GM12865 (cell line): Measurements from ENCODE around the gene ITSN1.
A peak's percentile ranks its signal among the peaks of the same experiment; 100 is the strongest.

Experiments
- DNase-seq: peaks from one replicate; pipeline ENCODE4 v3.0.0; 2010; ENCODE audit warnings: low read depth
- H3K4me3 ChIP-seq: 2 replicates; pipeline ENCODE4 v1.5.1; 2011; ENCODE audit warnings: mild to moderate bottlenecking, low read depth, low read length, control low read depth
- TF ChIP-seq, protein P1 (sequence below): IDR thresholded peaks from 2 replicates; pipeline ENCODE4 v1.5.1; 2011; ENCODE audit warnings: low read length, control low read depth, low read depth, inconsistent platforms; ENCODE audit not compliant: insufficient read depth; ENCODE audit errors: missing control alignments

Gene ITSN1

DNA sequence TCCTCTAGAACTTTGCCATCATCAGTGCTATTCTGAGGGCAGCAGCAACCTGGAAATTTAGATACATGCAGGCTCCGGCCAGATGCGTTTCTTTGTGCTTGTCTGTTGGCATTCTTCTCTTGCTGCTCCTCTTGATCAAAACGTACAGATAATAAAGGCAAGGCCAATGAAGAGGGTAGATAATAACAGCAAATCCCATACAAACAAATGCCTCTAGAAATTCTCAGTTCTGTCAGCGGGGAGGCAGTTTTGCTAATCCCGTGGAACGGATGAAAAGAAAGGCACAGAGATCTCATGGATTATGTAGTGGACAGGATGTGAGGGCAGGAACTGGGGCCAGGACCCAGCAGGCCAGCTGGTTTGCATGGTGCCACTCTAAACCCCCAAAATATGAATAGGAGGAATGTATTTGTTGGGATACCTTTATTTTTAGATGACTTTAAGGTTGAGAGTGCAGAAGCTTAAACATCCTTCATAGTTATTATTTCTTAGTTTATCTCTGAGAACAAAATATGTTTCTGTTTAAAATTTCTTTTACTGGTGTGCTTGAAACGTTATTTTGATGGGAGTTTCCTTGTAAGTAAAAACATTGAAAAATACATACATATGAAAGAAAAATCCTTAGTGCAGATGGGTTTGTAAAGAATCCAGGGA lies 1.5 kb downstream of the ITSN1 start:
- TF ChIP-seq, protein P1, sequence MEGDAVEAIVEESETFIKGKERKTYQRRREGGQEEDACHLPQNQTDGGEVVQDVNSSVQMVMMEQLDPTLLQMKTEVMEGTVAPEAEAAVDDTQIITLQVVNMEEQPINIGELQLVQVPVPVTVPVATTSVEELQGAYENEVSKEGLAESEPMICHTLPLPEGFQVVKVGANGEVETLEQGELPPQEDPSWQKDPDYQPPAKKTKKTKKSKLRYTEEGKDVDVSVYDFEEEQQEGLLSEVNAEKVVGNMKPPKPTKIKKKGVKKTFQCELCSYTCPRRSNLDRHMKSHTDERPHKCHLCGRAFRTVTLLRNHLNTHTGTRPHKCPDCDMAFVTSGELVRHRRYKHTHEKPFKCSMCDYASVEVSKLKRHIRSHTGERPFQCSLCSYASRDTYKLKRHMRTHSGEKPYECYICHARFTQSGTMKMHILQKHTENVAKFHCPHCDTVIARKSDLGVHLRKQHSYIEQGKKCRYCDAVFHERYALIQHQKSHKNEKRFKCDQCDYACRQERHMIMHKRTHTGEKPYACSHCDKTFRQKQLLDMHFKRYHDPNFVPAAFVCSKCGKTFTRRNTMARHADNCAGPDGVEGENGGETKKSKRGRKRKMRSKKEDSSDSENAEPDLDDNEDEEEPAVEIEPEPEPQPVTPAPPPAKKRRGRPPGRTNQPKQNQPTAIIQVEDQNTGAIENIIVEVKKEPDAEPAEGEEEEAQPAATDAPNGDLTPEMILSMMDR, result no peak
- DNase-seq, result no peak
- peak overlapping the region; percentile 72 for H3K4me3 ChIP-seq

DNA sequence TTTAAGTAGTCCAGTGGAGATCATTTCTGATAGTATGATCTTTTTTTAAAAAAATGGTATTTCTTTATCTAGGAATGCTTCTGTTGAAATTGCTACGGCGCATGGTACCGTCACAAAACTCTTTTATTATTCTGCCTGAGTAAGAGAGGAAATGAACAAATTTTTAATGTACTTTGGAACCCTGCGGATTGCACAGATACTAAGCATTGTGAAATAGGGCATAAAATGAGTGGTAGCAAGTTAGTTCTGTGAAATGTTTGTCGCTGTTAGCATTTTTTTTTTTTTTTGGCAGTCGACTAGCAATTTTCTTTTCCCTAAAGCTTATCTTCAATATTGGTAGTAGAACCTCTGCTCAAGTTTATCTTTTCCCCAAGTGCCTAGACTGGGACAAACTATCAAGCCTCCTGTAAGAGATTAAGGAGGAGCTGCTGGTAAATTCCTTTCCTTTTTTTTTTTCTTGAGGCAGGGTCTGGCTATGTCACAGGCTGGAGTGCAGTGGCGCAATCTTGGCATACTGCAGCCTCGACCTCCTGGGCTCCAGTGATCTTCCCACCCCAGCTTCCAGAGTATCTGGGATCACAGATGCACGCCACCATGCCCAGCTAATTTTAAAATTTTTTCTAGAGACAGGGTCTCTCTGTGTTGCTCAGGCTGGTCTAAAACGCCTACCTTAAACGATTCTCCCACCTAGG lies 2.2 kb downstream of the ITSN1 start:
- no peak for DNase-seq
- TF ChIP-seq, protein P1, result no peak
- H3K4me3 ChIP-seq, result no peak overlapping the region

DNA sequence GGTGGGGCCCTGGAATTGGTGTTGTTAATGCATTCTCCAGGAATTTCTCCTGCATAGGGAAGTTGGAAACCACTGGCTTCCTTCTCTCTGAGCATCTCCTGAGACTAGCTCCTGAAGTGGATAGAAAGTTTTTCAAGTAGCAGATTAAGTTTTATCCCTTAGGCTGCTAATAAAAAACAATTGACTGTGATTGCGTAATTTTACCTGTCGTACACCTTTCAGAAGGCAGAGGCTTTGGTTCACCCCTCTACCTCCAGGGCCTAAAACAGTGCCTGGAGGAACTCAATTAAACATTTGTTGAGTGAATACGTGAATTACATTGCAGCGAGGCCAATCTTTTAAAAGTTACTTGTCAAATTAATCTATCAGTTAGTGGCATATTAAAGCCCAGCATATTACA lies 3.4 kb downstream of the ITSN1 start:
- H3K4me3 ChIP-seq, result no peak overlapping the region
- TF ChIP-seq, protein P1, result no peak
- no peak for DNase-seq

DNA sequence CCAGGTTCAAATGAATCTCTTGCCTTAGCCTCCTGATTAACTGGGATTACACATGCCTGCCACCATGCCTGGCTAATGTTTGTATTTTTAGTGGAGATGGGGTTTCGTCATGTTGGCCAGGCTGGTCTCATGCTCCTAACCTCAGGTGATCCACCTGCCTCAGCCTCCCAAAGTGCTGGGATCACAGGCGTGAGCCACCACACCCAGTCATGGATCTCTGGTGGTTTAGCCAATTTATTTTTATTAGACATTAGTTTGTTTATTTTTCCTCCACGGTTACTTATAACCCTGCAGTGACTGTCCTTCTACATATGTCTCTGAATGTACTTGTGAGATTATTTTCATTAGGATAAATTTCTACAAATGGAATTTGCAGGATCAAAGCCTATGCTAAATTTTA lies 5.3 kb downstream of the ITSN1 start:
- DNase-seq, result no peak
- TF ChIP-seq, protein P1, result no peak
- H3K4me3 ChIP-seq, result no peak overlapping the region

DNA sequence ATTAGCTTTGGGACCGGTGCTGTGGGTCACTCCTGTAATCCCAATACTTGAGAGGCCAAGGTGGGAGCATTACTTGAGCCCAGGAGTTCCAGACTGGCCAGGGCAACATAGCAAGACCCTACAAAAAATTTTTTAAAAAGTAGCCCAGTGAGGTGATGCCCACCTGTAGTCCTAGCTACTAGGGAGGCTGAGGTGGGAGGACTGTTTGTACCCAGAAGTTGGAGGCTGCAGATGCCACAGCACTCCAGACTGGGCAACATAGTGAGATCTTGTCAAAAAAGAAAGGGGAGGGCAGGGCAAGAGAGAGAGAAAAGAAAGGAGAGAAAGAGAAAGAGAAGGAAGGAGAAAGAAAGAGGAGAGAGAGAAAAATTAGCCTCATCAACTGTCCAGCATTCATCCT lies 6.3 kb downstream of the ITSN1 start:
- H3K4me3 ChIP-seq, result no peak overlapping the region
- no peak for DNase-seq
- TF ChIP-seq, protein P1, result no peak

DNA sequence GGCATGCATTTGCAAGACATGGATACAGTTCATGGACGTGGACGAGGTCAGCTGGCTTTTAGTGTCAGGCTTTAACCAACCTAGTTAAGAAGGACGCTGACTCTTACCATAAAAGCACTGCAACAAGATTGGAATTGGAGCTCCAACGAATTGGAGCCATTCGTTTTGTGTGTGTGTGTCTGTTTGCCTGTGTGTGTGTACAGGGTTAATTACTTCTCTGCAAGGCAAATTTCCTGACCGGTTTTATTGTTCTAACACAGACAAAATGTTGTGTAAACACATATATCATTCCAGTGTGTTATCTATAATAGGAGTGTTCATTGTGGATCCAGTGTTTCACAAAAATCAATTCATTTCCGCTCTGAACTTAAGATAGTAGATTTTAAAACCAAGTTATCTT lies 7.9 kb downstream of the ITSN1 start:
- TF ChIP-seq, protein P1, result no peak
- no peak overlapping the region for H3K4me3 ChIP-seq
- DNase-seq, result no peak

DNA sequence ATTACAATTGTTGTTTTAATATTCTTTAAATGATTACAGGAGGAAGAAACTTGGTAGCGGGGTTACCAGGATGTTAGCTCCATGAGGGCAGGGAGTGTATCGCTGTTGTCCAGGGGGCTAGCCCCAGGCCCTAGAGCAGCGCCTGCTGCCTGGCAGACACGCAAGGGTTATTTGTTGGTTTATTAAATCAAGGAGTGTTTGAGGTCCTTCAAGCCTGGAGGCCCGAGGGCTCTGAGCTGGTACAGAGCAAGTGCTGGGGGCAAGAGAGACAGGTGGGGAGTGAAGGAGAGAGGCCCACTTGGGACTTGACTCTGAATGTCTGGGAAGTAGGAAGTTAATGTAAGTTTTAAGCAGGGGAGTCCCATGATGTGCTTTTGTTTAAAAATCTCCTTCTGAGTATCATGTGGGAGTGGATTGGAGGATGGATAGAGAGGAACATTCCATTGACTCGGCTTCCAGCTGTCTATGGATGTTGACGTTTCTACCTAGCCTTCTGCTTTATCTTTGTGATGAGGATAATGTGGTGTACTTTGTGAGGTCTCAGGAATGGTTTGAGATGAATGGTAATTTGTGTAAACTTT lies 8.7 kb downstream of the ITSN1 start:
- no peak for DNase-seq
- no peak overlapping the region for H3K4me3 ChIP-seq
- TF ChIP-seq, protein P1, result no peak
